ENCODE measurements around the gene SLC35F1.

DNA sequence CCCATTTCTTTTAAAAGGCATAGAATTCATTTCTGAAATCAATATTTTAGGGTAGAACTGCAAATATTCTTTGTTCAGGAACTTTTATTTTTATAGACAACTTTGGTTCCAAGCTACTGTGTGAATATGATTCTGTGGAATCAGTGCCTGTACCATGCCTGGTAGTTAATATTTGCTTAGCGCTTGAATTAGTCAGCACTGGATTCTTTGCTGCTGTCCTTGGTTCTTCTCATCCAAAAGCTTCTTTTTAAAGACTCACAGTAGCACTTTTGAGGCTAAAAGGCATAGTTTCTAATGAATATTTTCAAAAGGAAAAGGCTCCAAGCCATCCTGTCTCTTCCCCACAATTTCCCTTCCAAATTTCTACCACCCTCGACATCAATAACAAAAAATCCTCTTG is 109.5 kb downstream of the SLC35F1 start:
- TF ChIP-seq, protein P1, sequence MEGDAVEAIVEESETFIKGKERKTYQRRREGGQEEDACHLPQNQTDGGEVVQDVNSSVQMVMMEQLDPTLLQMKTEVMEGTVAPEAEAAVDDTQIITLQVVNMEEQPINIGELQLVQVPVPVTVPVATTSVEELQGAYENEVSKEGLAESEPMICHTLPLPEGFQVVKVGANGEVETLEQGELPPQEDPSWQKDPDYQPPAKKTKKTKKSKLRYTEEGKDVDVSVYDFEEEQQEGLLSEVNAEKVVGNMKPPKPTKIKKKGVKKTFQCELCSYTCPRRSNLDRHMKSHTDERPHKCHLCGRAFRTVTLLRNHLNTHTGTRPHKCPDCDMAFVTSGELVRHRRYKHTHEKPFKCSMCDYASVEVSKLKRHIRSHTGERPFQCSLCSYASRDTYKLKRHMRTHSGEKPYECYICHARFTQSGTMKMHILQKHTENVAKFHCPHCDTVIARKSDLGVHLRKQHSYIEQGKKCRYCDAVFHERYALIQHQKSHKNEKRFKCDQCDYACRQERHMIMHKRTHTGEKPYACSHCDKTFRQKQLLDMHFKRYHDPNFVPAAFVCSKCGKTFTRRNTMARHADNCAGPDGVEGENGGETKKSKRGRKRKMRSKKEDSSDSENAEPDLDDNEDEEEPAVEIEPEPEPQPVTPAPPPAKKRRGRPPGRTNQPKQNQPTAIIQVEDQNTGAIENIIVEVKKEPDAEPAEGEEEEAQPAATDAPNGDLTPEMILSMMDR (IDR thresholded peaks at IDR 0.05): no peak
- TF ChIP-seq POLR2A (IDR thresholded peaks at IDR 0.05) (no peak), POLR2AphosphoS5 (IDR thresholded peaks at IDR 0.05) (no peak), EP300 (IDR thresholded peaks at IDR 0.05) (no peak)
